NAMALWA (cell line): Measurements from ENCODE around the gene LRP2.
"Not testable (repeated sequence)": the region's sequence is repeated elsewhere in the genome, so short reads cannot be mapped to it uniquely, and the experiment has no call there.

Experiments
- DNase-seq: peaks from one replicate; pipeline ENCODE4 v3.0.0-alpha.2; 2015; ENCODE audit warnings: low spot score

Gene LRP2

DNA sequence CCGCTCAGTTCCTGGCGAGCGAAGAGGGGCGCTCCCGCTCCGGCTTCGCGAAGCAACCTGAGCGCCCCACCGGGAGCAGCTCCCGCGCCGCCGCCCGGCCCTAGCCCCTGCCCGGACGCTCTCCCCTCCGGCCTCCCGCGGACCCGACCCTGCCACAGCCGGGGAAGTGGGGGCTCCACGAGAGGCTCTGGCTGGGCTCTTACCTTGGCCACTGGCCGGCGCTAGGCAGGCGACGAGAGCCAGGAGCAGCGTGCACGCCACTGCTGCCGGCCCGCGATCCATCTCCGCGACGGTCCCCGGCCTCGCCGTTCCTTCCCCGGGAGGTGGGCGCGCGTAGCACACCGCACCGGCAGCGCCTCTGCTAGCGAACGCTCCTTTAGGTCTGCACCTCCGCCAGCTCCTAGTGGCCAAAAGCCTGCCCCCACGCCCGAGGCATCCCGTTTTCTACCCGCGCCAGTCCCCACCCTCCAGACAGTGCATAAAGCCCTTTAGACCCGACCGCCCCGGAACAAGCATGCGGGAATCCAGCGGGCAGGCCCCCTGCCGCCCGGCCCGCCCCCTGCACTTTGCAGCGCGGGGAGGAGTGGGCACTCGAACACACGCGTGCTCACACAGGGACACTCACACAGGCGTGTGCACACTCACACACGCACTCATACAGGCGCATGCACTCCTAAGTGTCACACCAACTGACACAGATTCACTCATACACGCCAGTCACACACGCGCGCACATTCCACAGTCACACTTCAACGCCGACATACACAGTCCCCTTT lies at the start of gene LRP2:
TSS of gene LRP2 (minus strand) at position 417 of the 776 bp plus-strand sequence. CDS start at position 282, 135 bp downstream.
- DNase-seq = no peak

DNA sequence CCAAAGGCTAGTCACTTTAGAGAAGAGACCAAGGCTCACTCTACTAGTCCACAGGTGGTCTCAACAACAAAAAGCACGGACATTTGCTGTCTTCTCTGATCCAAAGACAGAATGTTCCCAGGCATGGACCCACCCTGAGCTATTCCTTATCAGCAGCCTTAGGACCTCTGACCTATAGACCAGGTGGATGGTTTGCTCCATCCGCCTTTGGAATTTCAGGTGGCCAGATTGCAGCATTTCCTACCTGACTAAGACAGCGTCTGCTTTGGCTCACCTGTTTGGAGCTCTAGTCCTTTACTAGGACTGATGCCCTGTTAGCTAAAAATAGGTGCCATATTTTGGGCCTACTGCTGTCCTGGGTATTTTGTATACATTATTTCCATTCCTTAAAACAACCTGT lies 44.6 kb upstream of the LRP2 start:
- DNase-seq = no peak

- not testable (repeated sequence) for DNase-seq
Observed at GRCh38 chr2:169399491-169399890, 37.2 kb upstream of the LRP2 start.

- peak; percentile 7 for DNase-seq
Observed at GRCh38 chr2:169397697-169398096, 35.4 kb upstream of the LRP2 start.

- DNase-seq = no peak
Observed at GRCh38 chr2:169395821-169396374, 33.6 kb upstream of the LRP2 start.

DNA sequence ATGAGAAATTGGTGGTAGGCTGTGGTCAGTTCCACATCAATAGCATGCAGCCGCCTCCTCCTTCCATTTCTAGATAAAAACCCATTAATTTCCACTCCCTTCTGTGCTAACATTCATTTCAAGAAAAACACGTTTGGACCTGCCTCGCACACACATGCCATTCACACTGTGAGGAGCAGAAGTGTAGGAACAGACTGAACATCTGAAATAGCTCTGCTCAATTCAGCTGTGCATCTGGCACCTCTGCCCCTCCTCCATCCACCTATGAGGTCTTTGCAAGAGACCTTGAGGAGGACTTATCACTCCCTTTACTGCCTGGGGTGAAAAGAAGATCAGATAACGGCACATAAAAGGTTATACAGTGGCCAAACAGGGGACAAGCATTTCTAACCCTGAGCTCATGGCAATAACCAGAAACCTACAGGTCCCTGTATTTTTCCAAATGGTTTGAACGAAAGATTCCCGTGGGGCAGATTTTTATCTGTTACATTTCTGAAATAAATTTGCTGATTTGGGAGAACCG lies 30.8 kb upstream of the LRP2 start:
- no peak for DNase-seq

GRCh38 chr2:169391236-169391635 lies 28.9 kb upstream of the LRP2 start:
- DNase-seq = no peak

DNA sequence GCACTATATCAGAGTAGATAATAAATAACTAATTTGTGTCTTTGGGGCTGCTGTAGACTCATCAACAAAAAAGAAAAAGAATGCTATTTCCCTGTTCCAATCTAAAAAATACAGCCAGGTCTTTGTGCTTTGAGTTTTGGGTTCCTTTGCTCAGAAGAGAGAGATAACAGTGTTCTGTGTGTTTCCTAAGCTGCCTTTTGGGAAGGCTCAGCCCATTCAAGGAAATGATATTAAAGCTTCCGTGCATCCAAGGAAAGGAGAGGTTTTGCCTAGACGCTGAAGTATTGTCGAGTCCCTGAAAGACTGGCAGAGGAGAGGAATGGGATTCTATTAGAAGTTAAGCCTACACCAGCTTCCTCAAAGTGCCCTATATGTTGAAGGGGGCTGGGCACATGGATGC lies 25.8 kb upstream of the LRP2 start:
- DNase-seq = no peak

DNA sequence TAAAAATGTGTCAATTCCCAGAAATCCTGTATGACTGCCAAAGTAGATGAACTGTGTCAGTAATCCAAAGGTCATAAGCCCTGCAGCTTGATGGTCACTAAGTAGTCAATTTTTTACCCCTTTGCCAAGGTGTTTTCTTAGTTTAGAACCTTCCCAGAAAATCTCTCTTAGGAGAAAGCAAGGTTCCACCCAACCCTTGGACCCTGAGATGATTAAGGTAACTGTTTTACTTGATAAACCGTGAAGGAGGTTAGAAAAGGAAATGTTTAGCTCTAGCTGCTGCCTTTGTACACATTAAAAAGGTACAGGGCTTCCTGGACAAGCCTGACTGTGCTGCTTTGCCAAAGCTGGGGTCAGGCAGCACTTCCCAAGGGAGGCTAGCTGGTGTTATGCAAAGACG lies 24.4 kb upstream of the LRP2 start:
- DNase-seq = no peak

DNA sequence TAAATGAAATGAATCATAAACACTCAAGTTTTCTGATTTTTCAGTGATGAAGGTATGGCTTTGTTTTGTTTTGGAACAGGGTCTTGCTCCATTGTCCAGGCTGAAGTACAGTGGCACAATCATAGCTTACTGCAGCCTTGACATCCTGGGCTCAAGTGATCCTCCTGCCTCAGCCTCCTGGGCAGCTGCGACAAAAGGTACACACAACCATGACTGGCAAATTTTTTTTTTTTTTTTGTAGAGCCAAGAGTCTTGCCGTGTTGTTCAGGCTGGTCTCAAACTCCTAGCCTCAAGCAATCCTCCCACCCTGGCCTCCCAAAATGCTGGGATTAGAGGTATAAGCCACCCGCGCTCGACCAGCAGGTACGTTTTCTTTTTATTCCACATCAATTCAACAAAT lies 22.5 kb upstream of the LRP2 start:
- DNase-seq = no peak

GRCh38 chr2:169372561-169372960 lies 10.2 kb upstream of the LRP2 start:
- no peak for DNase-seq

GRCh38 chr2:169366066-169366465 lies 3.7 kb upstream of the LRP2 start:
- DNase-seq = no peak

- peak; percentile 28 for DNase-seq
Observed at GRCh38 chr2:169365029-169365480, 2.7 kb upstream of the LRP2 start.

DNA sequence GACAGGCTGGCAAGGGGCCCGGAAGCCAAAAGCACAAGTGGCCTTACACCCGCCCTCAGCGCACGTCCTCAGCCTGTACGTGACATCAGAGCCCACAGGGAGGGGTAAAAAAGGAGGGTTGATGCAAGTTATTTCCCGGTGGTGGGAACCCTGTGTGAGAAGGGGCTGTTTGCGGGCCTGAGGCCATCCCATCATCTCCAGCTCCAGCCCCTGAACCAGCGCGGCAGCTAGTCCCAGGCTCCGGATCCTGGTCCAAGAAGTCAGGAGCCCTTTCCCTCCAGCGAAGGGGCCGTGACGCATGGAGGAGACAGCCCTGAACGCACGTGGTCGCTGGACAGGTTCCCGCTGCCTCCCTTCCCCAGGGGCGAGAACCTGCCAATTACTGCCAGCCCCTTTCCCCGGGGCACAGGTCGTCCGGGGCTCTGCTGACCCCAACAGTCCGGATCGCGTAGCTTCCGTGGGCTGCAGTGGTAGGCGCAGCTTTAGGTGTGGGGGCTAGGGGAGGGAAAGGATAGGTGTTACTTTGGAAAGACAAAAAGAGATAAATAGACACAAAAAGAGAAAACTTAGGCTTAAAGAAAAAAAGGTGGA lies 1.3 kb upstream of the LRP2 start:
- DNase-seq = no peak

DNA sequence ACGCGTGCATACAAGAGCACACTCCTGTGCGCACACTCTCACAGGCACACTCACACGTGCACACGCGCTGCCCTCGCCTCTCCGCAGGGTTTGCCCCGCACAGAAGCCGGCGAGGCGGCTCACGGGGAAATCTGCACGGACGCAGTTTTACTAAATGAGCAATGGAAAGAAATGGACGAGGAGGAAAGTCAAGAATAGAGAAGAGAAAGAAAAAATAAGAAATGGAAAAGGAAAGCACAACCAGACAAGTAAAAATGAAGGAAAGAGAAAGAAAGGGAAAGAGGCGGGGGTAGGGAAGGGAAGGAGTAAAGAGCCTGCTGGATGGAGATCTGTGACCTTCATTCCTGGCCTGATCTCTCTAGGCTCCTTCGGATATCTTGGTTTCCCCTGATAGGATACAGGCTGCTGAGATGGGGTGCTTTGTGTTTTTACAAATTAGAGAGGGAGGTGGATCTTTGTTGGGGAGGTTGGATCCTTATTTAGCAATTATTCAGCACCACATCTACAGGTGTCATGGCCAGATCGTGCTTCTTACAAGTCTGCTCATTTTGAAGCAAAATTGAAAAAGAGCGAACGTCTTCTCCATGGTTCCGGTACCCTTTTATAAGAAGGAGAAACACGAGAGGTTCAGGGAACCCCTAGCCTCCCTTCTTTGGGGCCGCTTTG lies 693 bp upstream of the LRP2 start:
- no peak for DNase-seq

- no peak for DNase-seq
Observed at GRCh38 chr2:169361706-169362117, 622 bp downstream of the LRP2 start.

GRCh38 chr2:169360984-169361705 lies 1.2 kb downstream of the LRP2 start:
- DNase-seq = no peak

- no peak for DNase-seq
Observed at GRCh38 chr2:169358016-169358415, 4.3 kb downstream of the LRP2 start.

DNA sequence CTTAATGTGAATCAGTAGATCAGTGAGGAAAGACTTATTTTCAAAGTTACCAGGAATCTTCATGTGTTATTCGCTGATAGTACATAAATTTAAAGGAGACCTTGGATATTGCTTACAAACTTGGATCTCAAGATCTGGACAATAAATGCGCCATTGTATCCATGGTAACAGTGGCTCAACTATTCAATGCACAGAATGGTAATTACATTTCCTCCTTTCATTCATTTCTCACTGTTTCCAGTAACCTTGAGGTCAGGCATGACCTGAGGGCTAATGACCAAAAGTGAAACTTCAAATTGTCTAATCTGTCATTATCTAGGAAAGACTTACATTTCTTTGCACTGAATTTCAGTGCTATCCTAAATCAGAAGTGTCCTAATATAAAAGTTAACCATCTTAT lies 8.1 kb downstream of the LRP2 start:
- DNase-seq = no peak

DNA sequence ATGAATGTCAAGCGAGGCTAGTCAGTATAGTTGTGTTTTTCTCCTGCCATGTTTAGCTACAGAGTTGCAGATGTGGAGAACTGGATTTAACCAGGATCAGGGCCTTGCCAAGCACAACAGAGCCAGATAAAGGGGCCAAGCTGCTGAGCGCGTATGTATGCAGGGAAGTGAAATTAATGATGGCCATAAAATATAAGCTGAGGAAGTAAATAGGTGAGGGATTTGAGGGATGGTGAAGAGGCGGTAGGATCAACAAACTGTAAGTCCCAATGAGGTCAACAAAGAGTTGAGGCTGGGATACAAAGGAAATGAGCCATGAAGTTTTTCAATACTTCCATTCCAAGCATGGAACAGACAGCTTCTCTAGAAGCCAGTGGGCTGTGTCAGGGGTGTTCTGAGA lies 10.6 kb downstream of the LRP2 start:
- DNase-seq = no peak

DNA sequence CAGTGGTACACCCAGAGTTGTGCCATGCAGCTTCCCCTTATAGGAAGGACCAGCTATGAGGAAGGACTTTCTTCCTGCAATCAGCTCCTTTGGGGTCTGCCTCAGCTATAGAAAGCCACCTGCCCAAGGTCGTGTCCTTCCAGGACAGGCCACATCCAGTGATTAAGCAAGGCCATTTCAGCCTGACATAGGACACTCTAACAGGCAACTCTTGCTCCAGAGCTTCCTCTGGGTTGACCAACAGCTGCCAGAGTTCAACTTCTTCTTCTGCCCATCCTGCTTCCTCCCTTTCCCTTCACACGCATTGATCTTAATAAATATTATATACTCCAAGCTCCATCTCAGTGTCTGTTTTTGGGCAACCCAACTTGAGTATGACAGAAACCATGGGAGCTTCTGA lies 12.8 kb downstream of the LRP2 start:
- DNase-seq = no peak
